IMR-90 (cell line): ENCODE data around the gene LATS2. TPM values are rescaled to one million over a fixed set of nuclear protein-coding genes. Genes with fewer than 3 reads are reported as not detected.

Experiments used
- ATAC-seq: fragments of 200-7000 bp; cut with Tn5 transposase; 2 replicates; pipeline ENCODE4 v1.9.1; 2020; ENCODE audit warnings: low read depth, mild to moderate bottlenecking, moderate library complexity
- BruUV-seq: library from RNA; stranded (reverse); fragments of 400-500 nt; replicated peaks from 2 replicates; lab custom pipeline; 2021; lab: Mats Ljungman, UMichigan
- CTCF ChIA-PET: fragments of 300-600 bp; formaldehyde crosslinking; extraction: SDS; loops from one replicate; lab custom pipeline; 2021; ENCODE audit warnings: antibody characterized with exemption; lab: Yijun Ruan, JAX
- POLR2A ChIA-PET: fragments of 300-600 bp; sonication (Branson Sonifier 250); formaldehyde crosslinking; loops from one replicate; lab custom pipeline; 2022; ENCODE audit warnings: antibody characterized with exemption; ENCODE audit not compliant: unreplicated experiment; lab: Charles Lee
- DNase-seq: peaks from one replicate; pipeline ENCODE4 v3.0.0; 2013
- H2AFZ ChIP-seq: replicated peaks from 2 replicates; pipeline ENCODE3; 2013; ENCODE audit warnings: low read length, mild to moderate bottlenecking; ENCODE audit not compliant: poor library complexity
- H2AK5ac ChIP-seq: 2 replicates; pipeline ENCODE4 v1.6.1; 2013; ENCODE audit warnings: low read depth, low read length, inconsistent platforms
- H2AK9ac ChIP-seq: replicated peaks from 2 replicates; pipeline ENCODE3; 2013; ENCODE audit warnings: mild to moderate bottlenecking, low read depth, low read length, moderate library complexity; ENCODE audit not compliant: poor library complexity
- H2BK120ac ChIP-seq: 2 replicates; pipeline ENCODE4 v1.6.1; 2013; ENCODE audit warnings: low read depth, low read length, inconsistent platforms
- H2BK15ac ChIP-seq: 3 replicates; pipeline ENCODE4 v1.6.1; 2013; ENCODE audit warnings: low read depth, low read length, inconsistent platforms
- H2BK20ac ChIP-seq: 2 replicates; pipeline ENCODE4 v1.6.1; 2013; ENCODE audit warnings: low read depth, mild to moderate bottlenecking, inconsistent platforms, low read length, moderate library complexity
- H2BK5ac ChIP-seq: 2 replicates; pipeline ENCODE4 v1.6.1; 2013; ENCODE audit warnings: mild to moderate bottlenecking, low read depth, low read length, inconsistent platforms; ENCODE audit not compliant: poor library complexity, severe bottlenecking
- H3K14ac ChIP-seq: replicated peaks from 2 replicates; pipeline ENCODE4 v1.6.1; 2013; ENCODE audit warnings: low read depth, low read length, inconsistent platforms
- H3K18ac ChIP-seq: 2 replicates; pipeline ENCODE4 v1.6.1; 2013; ENCODE audit warnings: low read depth, low read length, control low read depth
- H3K23ac ChIP-seq: 2 replicates; pipeline ENCODE4 v1.6.1; 2013; ENCODE audit warnings: low read depth, low read length, inconsistent platforms
- H3K27ac ChIP-seq: 2 replicates; pipeline ENCODE4 v1.5.1; 2013; ENCODE audit warnings: mild to moderate bottlenecking, control low read depth, low read length; ENCODE audit not compliant: insufficient read depth
- H3K27me3 ChIP-seq: 2 replicates; pipeline ENCODE4 v1.6.1; 2013; ENCODE audit warnings: low read length; ENCODE audit not compliant: control insufficient read depth, insufficient read depth
- H3K36me3 ChIP-seq: 2 replicates; pipeline ENCODE4 v1.6.1; 2013; ENCODE audit warnings: low read length, mixed read lengths; ENCODE audit not compliant: control insufficient read depth, insufficient read depth
- H3K4ac ChIP-seq: 2 replicates; pipeline ENCODE4 v1.6.1; 2013; ENCODE audit warnings: low read depth, low read length, inconsistent platforms
- H3K4me1 ChIP-seq: 2 replicates; pipeline ENCODE4 v1.6.1; 2013; ENCODE audit warnings: low read length, mixed read lengths; ENCODE audit not compliant: control insufficient read depth, insufficient read depth
- H3K4me2 ChIP-seq: 2 replicates; pipeline ENCODE4 v1.6.1; 2013; ENCODE audit warnings: low read depth, mild to moderate bottlenecking, control low read depth, low read length, moderate library complexity
- H3K4me3 ChIP-seq: 2 replicates; pipeline ENCODE4 v1.5.1; 2013; ENCODE audit warnings: low read depth, mild to moderate bottlenecking, control low read depth, low read length, moderate library complexity; ENCODE audit not compliant: insufficient read depth
- H3K56ac ChIP-seq: 2 replicates; pipeline ENCODE4 v1.6.1; 2013; ENCODE audit warnings: low read length, inconsistent platforms; ENCODE audit not compliant: insufficient read depth; ENCODE audit errors: extremely low read depth
- H3K79me1 ChIP-seq, 2 experiments: 2 replicates each; pipeline ENCODE4 v1.6.1; 2013; ENCODE audit warnings: low read length in 2 of 2, inconsistent platforms in 1 of 2, low read depth in 1 of 2
- H3K9ac ChIP-seq: 2 replicates; pipeline ENCODE4 v1.6.1; 2013; ENCODE audit warnings: low read depth, low read length, control low read depth
- H3K9me1 ChIP-seq: 2 replicates; pipeline ENCODE4 v1.6.1; 2013; ENCODE audit warnings: low read length, inconsistent platforms; ENCODE audit not compliant: insufficient read depth
- H3K9me3 ChIP-seq: 2 replicates; pipeline ENCODE4 v1.6.1; 2013; ENCODE audit warnings: low read length; ENCODE audit not compliant: control insufficient read depth, insufficient read depth
- H4K20me1 ChIP-seq: 2 replicates; pipeline ENCODE4 v1.6.1; 2013; ENCODE audit warnings: low read length, inconsistent platforms; ENCODE audit not compliant: insufficient read depth
- H4K5ac ChIP-seq: 2 replicates; pipeline ENCODE4 v1.6.1; 2013; ENCODE audit warnings: mild to moderate bottlenecking, low read depth, low read length, control low read depth
- H4K8ac ChIP-seq, 2 experiments: 2 replicates each; pipeline ENCODE4 v1.6.1; 2013; ENCODE audit warnings: low read depth in 2 of 2, low read length in 2 of 2, control low read depth in 1 of 2, inconsistent platforms in 1 of 2
- H4K91ac ChIP-seq: 2 replicates; pipeline ENCODE4 v1.6.1; 2013; ENCODE audit warnings: low read depth, low read length, inconsistent platforms; ENCODE audit not compliant: insufficient read depth
- BHLHE40 ChIP-seq: fragments of 150-350 bp; IDR thresholded peaks from 2 replicates; pipeline ENCODE4 v1.6.1; 2016; ENCODE audit warnings: mild to moderate bottlenecking, low read depth, low read length
- CEBPB ChIP-seq: IDR thresholded peaks from 2 replicates; pipeline ENCODE4 v1.6.1; 2012; ENCODE audit warnings: low read depth, low read length, improper control_type of control experiment
- CHD1 ChIP-seq: IDR thresholded peaks from 2 replicates; pipeline ENCODE4 v1.6.1; 2012; ENCODE audit warnings: low read depth, low read length, improper control_type of control experiment
- FOS ChIP-seq: fragments of 150-350 bp; IDR thresholded peaks from 2 replicates; pipeline ENCODE4 v1.6.1; 2016; ENCODE audit warnings: low read depth, low read length
- MAFK ChIP-seq: IDR thresholded peaks from 2 replicates; pipeline ENCODE4 v1.6.1; 2012; ENCODE audit warnings: low read depth, low read length, improper control_type of control experiment
- MAZ ChIP-seq: IDR thresholded peaks from 2 replicates; pipeline ENCODE4 v1.6.1; 2012; ENCODE audit warnings: low read depth, mild to moderate bottlenecking, low read length, improper control_type of control experiment, moderate library complexity, borderline replicate concordance
- MXI1 ChIP-seq: IDR thresholded peaks from 2 replicates; pipeline ENCODE4 v1.6.1; 2012; ENCODE audit warnings: low read depth, mild to moderate bottlenecking, low read length, moderate library complexity, borderline replicate concordance
- NFE2L2 ChIP-seq: fragments of 150-350 bp; IDR thresholded peaks from 2 replicates; pipeline ENCODE4 v1.6.1; 2016; ENCODE audit warnings: low read depth, mild to moderate bottlenecking, low read length
- POLR2A ChIP-seq: IDR thresholded peaks from 2 replicates; pipeline ENCODE4 v1.6.1; 2012; ENCODE audit warnings: mild to moderate bottlenecking, low read depth, low read length
- RAD21 ChIP-seq: IDR thresholded peaks from 2 replicates; pipeline ENCODE4 v1.6.1; 2012; ENCODE audit warnings: low read length, improper control_type of control experiment
- RCOR1 ChIP-seq: IDR thresholded peaks from 2 replicates; pipeline ENCODE4 v1.6.1; 2012; ENCODE audit warnings: mild to moderate bottlenecking, low read length, improper control_type of control experiment; ENCODE audit not compliant: insufficient replicate concordance
- SMC3 ChIP-seq: fragments of 150-350 bp; IDR thresholded peaks from 2 replicates; pipeline ENCODE4 v1.6.1; 2016; ENCODE audit warnings: low read depth, mild to moderate bottlenecking, antibody characterized with exemption, low read length, moderate library complexity
- WGBS, 2 experiments: methylation state at CpG; one replicate each; pipeline versions ENCODE4 v1.1.5 to v1.1.7; 2013; ENCODE audit warnings: missing lambda C conversion rate in 2 of 2; ENCODE audit not compliant: insufficient read length in 1 of 2; ENCODE audit errors: extremely low coverage in 2 of 2; 5-methylcytosine and 5-hydroxymethylcytosine counted together
- dilution Hi-C: fragments of 300-500 bp; cut with HindIII; formaldehyde crosslinking; loops from one replicate; pipeline ENCODE4 v1.14.3; 2018; ENCODE audit warnings: low sequenced_read_pairs; ENCODE audit not compliant: unreplicated experiment
- in situ Hi-C: fragments of 300-500 bp; cut with MboI; formaldehyde crosslinking; loops from 3 replicates; pipeline ENCODE4 v1.14.3; 2019; ENCODE audit warnings: low sequenced_read_pairs, inconsistent platforms, mixed read lengths
- intact Hi-C: fragments of 100-400 bp; cut with micrococcal nuclease; formaldehyde crosslinking; loops from 2 replicates; pipeline ENCODE4 v1.10.0; 2022
- polyA plus RNA-seq, 3 experiments: library from polyadenylated mRNA; depleted of rRNA; stranded (reverse); fragments of >200 nt; gene quantifications; 2 replicates each; pipeline ENCODE4 v1.2.3, GENCODE V29; 2012; ENCODE audit warnings: low replicate concordance in 1 of 3
- total RNA-seq: library from RNA; depleted of rRNA; stranded (reverse); fragments of >200 nt; gene quantifications from 2 replicates; pipeline ENCODE4 v1.2.3, GENCODE V29; 2012
- TF ChIP-seq, protein P1 (sequence below): conservative IDR thresholded peaks from 2 replicates; pipeline ENCODE4 v1.5.1; 2012; ENCODE audit warnings: mild to moderate bottlenecking, low read depth, low read length, improper control_type of control experiment
- TF ChIP-seq, protein P2 (sequence below): fragments of 150-350 bp; IDR thresholded peaks from 2 replicates; pipeline ENCODE4 v1.6.1; 2016; ENCODE audit warnings: low read depth, mild to moderate bottlenecking, low read length, moderate library complexity, borderline replicate concordance
- TF ChIP-seq, protein P3 (sequence below): fragments of 150-350 bp; IDR thresholded peaks from 2 replicates; pipeline ENCODE4 v1.6.1; 2017; ENCODE audit warnings: mild to moderate bottlenecking, antibody characterized with exemption, low read length, low read depth

The LATS2 gene
- total and polyA plus RNA-seq, 2 of the 4 experiments (the other 2 are of a cell fraction), result 12.7 to 22.4 TPM

DNA sequence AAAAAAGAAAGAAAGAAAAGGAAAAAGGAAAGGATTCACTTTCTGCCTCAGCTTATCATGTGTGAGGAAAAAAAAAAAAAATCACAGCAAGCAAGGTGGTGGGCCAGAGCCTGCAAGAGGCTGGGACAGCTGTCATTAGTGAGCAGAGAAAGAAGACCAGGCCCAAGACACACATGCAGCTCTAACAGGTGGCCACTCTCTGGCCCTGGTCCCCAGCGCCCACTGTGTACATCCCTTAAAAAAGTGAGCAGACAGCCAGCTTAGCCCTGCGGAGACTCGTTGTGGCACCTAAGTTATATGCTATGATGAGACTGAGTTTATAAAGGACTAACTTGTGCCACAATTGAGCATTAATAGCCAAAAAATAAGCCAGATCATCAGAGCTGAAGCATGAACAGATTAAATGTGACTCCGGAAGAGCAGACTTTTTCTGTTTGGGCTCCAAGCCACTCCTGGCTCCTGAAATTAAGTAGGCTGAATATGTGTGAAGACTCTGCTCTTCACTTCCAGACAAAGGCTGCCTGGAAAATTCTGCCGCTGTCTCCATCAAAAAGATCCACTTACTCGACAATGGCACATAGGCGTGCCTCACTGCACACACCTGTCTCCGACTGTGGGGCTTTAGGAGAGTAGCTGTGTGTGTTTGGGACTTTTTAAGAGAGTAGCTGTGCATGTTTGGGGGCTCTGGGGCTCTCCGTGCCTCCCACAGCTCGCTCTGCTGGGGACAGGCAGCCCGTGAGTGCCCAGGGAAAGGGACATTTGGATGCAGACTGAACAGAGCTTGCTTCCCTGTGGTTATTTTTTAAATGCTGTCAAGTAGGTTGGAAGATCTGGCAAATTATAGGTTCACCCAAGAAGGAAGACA, 55.0 kb downstream of the LATS2 start:
- no peak for ATAC-seq
- no peak overlapping the region; the same call in 1 of the 2 replicates for H4K91ac ChIP-seq
- 90% methylated on average over 2 of the region's 11 CpGs; no CpG with 5 or more reads in 1 of the 2 experiments for WGBS, 2 experiments
- no TSS peak for BruUV-seq
- intact Hi-C loops, result no loop called here
- no peak overlapping the region for H2BK5ac ChIP-seq
- no peak for DNase-seq
- no peak overlapping the region for H3K4ac ChIP-seq
- H3K4me1 ChIP-seq, result peaks cover 18% of the 10 kb centered on the region
- no peak overlapping the region for H4K5ac ChIP-seq
- in situ Hi-C loops, result no loop called here
- no peak overlapping the region for H3K9ac ChIP-seq
- peaks cover 23% of the 10 kb centered on the region for H3K9me1 ChIP-seq
- no peaks in the 10 kb centered on the region for H3K27me3 ChIP-seq
- H2BK20ac ChIP-seq, result no peak overlapping the region
- H3K23ac ChIP-seq, result peak overlapping the region; percentile 46; the same call in 1 of the 2 replicates
- no peak overlapping the region for H2BK120ac ChIP-seq
- H2AK5ac ChIP-seq, result no peak overlapping the region
- ChIA-PET POLR2A (no interaction called here), CTCF (no interaction called here)
- H3K79me1 ChIP-seq, result peaks cover 9 to 83% of the 10 kb centered on the region in 2 experiments
- no peak overlapping the region for H3K4me3 ChIP-seq
- no peak overlapping the region for H3K14ac ChIP-seq
- peak overlapping the region; percentile 29 for H3K27ac ChIP-seq
- no peak overlapping the region for H2BK15ac ChIP-seq
- H3K56ac ChIP-seq, result no peak overlapping the region
- no peak overlapping the region; the same call in 1 of the 2 replicates for H3K4me2 ChIP-seq
- no peak overlapping the region for H3K18ac ChIP-seq
- peaks cover 11% of the 10 kb centered on the region for H3K36me3 ChIP-seq
- dilution Hi-C loops, result no loop called here
- no peak overlapping the region for H2AFZ ChIP-seq
- H3K9me3 ChIP-seq, result peaks cover 3% of the 10 kb centered on the region; the same call in 1 of the 2 replicates
- H4K20me1 ChIP-seq, result peaks cover 83% of the 10 kb centered on the region
- H4K8ac ChIP-seq, result no peak overlapping the region
- no peak overlapping the region for H2AK9ac ChIP-seq
- no peak for TF ChIP-seq MAZ
- no peak for TF ChIP-seq SMC3
- no peak for TF ChIP-seq MXI1
- no peak for TF ChIP-seq RCOR1
- no peak for TF ChIP-seq MAFK
- TF ChIP-seq, protein P1, sequence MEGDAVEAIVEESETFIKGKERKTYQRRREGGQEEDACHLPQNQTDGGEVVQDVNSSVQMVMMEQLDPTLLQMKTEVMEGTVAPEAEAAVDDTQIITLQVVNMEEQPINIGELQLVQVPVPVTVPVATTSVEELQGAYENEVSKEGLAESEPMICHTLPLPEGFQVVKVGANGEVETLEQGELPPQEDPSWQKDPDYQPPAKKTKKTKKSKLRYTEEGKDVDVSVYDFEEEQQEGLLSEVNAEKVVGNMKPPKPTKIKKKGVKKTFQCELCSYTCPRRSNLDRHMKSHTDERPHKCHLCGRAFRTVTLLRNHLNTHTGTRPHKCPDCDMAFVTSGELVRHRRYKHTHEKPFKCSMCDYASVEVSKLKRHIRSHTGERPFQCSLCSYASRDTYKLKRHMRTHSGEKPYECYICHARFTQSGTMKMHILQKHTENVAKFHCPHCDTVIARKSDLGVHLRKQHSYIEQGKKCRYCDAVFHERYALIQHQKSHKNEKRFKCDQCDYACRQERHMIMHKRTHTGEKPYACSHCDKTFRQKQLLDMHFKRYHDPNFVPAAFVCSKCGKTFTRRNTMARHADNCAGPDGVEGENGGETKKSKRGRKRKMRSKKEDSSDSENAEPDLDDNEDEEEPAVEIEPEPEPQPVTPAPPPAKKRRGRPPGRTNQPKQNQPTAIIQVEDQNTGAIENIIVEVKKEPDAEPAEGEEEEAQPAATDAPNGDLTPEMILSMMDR, result no peak
- no peak for TF ChIP-seq NFE2L2
- no peak for TF ChIP-seq RAD21
- no peak for TF ChIP-seq CEBPB
- TF ChIP-seq CHD1, result no peak
- TF ChIP-seq BHLHE40, result no peak
- TF ChIP-seq POLR2A, result no peak
- TF ChIP-seq, protein P2, sequence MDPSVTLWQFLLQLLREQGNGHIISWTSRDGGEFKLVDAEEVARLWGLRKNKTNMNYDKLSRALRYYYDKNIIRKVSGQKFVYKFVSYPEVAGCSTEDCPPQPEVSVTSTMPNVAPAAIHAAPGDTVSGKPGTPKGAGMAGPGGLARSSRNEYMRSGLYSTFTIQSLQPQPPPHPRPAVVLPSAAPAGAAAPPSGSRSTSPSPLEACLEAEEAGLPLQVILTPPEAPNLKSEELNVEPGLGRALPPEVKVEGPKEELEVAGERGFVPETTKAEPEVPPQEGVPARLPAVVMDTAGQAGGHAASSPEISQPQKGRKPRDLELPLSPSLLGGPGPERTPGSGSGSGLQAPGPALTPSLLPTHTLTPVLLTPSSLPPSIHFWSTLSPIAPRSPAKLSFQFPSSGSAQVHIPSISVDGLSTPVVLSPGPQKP, result no peak
- TF ChIP-seq, protein P3, sequence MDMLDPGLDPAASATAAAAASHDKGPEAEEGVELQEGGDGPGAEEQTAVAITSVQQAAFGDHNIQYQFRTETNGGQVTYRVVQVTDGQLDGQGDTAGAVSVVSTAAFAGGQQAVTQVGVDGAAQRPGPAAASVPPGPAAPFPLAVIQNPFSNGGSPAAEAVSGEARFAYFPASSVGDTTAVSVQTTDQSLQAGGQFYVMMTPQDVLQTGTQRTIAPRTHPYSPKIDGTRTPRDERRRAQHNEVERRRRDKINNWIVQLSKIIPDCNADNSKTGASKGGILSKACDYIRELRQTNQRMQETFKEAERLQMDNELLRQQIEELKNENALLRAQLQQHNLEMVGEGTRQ, result no peak
- no peak for TF ChIP-seq FOS
